GM19238 (cell line): Measurements from ENCODE around the gene DCAF5.
"Not testable (repeated sequence)": the region's sequence is repeated elsewhere in the genome, so short reads cannot be mapped to it uniquely, and the experiment has no call there.

Source experiments
- DNase-seq: peaks from one replicate; pipeline ENCODE4 v3.0.0; 2011; ENCODE audit warnings: low spot score; ENCODE audit not compliant: insufficient read length

The DCAF5 gene

GRCh38 chr14:69073915-69074314, 79.0 kb downstream of the DCAF5 start:
- DNase-seq = no peak

DNA sequence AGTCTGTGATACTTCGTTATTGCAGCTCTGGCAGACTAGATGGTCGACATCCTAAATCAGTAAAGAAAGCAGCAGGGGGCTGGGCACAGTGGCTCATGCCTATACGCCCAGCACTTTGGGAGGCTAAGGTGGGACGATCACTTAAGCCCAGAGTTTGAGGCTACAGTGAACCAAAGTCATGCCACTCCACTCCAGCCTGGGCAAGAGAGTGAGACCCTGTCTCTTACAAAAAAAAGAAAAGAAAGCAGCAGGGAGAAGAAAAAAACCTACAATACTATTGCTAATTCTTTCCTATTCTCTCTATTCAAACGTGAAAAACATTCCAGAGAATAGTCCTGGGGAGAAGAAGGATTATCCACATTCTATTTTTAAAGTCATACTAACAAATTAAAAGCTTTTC, 79.5 kb downstream of the DCAF5 start:
- no peak for DNase-seq

DNA sequence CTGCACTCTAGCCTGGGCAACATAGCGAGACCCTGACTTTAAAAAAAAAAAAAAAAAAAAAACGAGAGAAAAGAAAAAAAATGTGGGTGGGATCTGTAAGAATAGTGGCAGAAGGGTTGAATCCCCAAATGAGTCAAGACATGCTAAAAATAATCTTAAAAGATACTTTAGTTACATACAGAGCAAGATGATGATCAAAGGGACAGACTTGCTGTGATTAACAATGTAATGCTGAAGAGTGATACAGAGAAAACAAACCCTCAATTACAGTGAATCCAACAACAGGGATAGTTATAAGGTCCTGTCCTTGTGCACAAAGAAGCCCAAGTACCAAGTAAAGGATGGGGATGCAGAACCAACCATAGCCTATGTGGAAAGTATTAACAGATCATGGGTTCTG, 80.3 kb downstream of the DCAF5 start:
- no peak for DNase-seq

- no peak for DNase-seq
These were observed 84.0 kb downstream of the DCAF5 start for GRCh38 chr14:69068744-69069421.

- DNase-seq = no peak
These were observed 86.3 kb downstream of the DCAF5 start for GRCh38 chr14:69066396-69067171.

DNA sequence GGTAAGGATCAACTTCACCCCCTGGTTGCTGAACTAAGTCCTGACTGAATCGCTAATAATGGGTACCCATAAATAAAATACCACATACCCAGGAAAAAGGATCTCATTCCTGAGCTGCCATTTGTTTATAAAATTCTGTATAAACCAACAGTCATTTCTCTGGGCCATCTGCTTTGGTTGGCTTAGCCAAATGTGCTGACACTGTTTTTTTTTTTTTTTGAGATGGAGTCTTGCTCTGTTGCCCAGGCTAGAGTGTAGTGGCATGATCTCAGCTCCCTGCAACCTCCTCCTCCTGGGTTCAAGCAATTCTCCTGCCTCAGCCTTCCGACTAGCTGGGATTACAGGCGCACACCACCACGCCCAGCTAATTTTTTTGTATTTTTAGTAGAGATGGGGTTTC, 87.0 kb downstream of the DCAF5 start:
- not testable (repeated sequence) for DNase-seq

DNA sequence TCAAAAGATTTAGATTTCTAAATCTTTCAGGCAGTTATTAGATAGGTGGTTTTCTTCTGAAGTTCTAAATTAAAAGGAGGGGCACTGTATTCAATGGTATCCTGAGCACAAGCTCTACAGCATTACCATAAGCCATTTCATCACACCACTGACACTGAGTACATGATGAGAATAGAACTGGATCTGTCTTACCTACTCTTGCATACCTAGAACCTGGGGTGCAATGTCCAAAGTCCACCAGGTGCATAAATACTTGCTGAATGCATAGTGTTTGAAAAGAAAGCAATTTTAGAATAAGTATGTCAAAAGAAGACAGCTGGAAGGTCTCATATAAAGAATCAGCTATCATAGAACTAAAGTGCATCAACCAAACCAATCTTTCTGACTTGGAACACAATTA, 88.3 kb downstream of the DCAF5 start:
- DNase-seq = no peak

DNA sequence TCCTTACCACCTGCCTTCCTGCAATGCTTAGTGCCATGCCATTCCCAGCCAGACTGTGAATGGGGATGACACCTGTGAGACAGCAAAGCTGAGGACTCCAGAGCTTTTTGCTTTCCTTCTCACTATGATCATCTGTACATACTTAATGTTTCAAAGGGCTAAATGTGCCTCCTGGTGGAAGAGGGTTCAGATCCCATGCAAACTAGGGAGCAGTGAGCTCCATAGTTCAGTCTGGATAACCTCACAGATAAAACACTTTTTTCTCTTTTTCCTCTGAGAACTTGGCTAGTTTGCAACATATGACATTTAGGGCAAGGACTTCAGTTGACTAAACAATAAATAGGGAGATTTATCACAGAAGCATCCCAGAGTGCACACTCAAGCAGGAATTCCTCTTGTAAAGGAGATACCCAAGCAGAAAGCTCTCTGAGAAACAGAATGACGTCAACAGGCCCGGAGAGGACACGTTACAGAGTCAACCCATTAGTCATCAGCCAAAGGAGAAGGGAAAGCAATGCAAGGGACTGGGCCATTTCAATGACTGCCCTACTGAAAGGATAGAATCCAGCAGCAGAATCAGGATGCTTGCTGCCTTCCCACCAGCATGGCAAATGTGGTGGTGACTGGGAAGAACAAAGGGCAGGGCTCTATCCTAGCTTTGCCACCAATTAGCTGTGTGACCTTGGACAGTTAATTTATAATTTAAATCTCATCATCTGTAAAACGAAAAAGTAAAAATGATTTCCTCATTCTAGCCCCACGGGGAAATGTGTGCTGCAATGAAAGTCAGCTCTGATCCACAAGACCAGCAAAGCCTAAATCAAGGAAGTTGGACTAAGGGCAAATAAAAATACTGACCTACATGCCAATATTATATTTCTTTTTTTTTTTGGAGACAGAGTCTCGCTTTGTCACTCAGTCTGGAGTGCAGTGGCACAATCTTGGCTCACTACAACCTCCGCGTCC, 93.0 kb downstream of the DCAF5 start:
- no peak for DNase-seq

GRCh38 chr14:69055999-69056788, 96.7 kb downstream of the DCAF5 start:
- no peak for DNase-seq

GRCh38 chr14:69055125-69055524, 97.8 kb downstream of the DCAF5 start:
- DNase-seq = no peak

DNA sequence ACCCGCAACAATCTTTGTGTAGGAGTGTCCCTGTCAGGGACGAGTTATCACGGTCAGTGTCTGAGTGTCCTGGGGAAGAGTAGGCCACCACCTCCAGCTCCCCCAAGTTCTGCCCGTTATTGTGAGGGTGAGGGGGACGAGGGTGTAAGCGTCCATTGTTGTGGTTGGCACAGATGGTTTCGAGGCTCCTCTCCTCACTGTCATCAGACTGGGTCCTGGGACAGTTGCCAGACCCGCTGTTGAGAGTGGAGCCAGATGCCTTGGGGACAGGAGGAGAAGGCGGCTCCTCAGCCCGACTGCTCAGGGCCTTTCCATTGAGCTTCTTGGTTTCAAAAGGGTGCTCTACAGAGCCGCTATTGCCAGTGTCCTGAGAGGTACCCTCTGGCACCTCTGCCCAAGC, 98.9 kb downstream of the DCAF5 start:
- no peak for DNase-seq

DNA sequence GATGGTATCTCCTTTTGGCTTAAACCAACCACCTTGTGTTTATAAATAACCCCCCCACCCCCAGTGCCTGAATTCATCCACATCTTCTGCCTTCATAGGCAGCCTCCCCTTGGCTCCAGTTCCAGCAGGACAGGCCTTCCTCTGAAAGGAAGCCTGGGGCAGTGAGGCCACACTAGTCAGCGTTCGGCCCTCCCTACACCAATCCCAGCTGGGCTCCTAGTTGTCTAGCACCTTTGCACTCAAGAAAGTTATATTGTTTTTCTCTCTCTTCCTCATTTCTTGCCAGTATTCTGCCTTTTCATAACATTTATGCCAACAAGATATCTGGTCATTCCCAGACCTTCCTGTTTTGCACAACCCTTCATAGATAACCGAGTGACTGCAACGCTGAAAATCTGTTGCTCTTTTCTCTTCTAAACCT, 100.7 kb downstream of the DCAF5 start:
- no peak for DNase-seq

DNA sequence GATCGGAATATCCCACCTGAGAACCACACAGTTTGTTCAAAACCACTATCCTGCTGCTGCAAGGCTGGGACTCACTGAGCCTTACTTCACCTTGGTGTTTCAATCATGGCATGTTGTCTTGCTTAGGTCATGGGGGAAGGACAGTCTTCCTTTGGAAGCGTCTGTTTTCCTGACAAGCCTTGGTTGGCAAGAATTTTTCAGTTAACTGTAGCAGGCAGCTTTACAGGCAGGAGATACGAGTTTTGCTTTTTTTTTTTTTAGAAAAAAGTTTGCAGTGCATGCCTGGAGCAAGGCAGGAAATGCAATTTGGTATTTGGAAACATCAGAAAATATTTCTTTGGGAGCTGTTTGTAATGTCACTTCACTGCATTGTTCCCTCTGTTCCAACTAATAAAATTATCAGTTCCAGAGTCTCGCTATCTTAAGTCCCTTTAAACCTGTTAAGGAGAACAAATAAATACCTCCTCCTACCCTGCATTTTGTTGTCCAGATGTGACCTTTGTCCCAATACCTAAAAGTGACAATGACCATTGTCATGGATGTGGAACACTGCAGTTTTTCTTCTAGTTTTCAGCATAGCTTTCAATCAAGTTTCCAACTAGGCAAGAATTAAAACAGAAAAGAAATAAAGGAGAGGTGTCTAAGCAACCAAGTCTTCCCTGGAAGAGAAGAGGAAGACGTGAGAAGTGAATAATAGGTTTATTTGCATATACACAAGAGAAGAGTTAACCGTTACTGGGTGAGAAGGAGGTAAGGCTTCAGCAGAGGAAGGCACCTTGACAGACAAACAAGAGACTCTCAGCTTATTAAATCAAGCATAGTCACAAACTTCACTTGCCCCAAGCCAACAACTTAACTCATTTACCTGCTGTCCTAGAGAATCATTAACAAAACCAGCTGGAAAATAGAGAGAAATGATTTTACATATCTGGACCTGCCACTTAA, 102.4 kb downstream of the DCAF5 start:
- no peak for DNase-seq

DNA sequence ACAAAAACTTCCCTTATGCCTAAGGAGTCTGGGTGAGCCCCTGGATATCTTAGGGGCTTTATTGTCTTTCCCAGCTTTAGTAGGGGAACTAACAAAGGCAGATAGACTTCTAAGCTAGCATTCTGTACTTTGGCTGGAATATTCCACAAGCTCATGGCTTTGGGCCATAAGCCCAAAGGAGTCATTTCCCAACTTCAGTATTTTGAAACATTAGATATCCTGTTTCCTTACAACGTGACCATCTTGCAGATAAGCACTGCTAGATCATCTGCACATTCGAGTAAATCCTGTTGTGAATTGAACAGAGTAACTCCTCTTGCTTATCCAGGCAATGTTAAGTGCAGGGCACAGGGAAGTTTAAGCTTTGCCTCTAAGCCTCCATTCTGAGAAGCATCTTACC, 103.2 kb downstream of the DCAF5 start:
- no peak for DNase-seq

DNA sequence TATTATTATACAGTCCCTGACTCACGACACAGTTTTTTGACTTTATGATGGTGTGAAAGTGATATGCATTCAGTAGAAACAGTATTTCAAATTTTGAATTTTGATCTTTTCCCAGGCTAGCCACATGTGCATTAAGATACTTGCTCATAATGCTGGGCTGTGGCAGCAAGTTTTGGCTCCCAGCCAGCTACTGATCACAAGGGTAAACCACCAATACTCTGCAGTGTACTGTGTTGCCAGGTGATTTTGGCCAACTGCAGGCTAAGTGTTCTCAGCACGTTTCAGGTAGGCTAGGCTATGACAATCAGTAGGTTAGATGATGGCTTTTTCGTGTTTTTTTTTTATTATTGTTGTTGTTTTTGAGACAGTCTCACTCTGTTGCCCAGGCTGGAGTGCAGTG, 104.5 kb downstream of the DCAF5 start:
- DNase-seq = no peak

DNA sequence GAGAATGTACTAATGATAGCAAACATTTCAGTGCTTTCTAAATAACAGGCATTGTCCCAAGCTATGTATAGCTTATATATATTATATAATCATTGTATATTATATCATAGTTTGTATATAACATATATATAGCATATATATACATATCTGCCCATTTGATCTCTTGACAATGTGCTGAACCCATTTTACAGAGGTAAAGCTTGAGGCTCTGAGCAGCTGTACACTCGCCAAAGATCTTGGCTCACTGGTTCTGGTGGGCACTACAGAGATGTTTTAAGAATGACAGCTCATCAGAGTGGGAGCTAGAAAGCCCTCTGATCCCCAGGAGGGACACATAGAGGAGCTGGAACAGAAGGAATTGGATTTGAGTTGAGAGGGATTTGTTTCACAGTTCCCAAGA, 105.7 kb downstream of the DCAF5 start:
- DNase-seq = no peak

DNA sequence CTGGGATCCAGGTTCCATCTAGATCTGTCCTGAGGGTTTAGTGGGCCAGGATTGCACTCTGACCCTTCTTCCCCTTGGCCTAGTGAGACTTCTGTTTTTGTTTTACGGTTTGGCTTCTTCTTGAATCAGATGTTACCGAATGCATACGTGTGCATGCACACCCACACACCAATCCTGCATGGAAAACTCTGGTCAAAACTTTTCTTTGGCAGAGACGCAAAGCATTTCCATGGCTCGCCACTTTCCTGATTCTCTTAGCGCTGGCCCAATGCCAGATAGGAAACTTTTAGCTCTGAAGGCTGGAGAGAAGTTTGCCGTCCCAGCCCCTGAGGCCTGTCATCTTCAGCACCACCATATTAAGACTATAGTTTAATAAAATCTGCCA, 106.5 kb downstream of the DCAF5 start:
- no peak for DNase-seq

DNA sequence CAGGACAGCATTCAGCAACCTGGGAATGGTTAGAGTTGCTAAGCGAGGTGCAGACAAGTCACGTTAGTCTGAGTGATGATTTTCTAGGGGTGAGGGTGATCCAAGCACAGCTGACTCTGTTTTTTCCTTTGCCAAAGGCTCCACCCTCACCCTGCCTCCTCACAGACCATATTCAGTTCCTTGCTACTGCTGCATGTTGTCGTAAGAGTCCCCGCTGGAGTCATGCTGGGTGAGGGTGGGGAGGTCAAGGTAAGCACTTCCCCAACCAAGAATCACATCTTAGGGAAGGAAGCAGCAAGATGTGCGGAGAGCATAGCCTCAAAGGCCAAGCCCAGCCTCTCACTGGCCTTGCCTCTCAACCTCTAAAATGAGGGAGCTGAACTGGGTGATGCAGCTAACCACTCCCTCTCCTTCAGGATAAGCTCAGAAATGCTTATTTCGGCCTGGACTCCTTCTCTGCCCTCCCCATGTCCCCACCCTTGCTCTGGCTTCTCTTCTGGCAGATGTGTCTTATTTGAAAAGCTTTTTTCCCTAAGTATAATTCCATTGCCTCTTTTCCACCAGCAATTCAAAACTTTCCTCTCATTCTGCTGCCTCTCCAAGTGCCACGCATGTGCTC, 107.0 kb downstream of the DCAF5 start:
- DNase-seq = no peak

DNA sequence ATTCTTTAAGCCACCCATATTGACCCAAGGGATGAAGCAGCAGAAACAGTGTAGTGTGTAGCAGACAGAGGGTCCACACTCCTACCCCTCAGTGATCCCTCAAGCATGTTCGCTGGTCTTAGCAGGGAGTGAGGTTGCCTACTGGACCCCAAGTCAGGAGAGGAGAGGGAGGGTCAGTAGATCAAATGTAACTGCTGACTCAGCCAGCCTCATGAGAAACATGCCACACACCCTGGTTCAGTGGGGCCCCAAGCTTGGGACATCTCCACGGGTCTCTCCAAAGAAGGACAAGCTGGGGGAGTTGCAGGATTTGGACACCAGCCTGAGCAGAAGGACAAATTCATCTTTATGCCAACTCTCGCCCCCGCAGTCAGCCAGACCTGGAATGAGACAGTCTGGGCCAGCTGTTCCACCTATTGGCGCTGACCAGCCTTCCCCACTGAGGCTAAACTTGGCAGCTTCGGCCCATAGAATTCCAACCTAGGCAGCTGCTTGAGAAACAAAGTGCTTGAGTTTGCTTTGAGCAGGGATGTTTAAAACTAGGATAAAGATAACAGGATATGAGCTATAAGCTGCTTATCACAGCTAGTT, 107.9 kb downstream of the DCAF5 start:
- no peak for DNase-seq
